HepG2 (cell line): ENCODE results near the gene RELB. TPM values are rescaled to one million over a fixed set of nuclear protein-coding genes. Genes with fewer than 3 reads are reported as not detected.

Experiments used
- BRCA1 ChIP-seq: sonication (generic); formaldehyde crosslinking; IDR thresholded peaks from 2 replicates; pipeline ENCODE4 v1.4.0; 2020; ENCODE audit warnings: missing genetic modification reagents
- GATA4 ChIP-seq: sonication (generic); IDR thresholded peaks from 2 replicates; pipeline ENCODE4 v1.6.1; 2016; ENCODE audit warnings: antibody characterized with exemption, low read depth, borderline replicate concordance
- IRX3 ChIP-seq: sonication (generic); formaldehyde crosslinking; IDR thresholded peaks from 2 replicates; pipeline ENCODE4 v1.8.1; 2023; ENCODE audit warnings: mild to moderate bottlenecking, low read depth, missing genetic modification reagents, borderline replicate concordance
- KLF12 ChIP-seq: sonication (generic); formaldehyde crosslinking; IDR thresholded peaks from 2 replicates; pipeline ENCODE4 v1.4.0; 2020; ENCODE audit warnings: missing genetic modification reagents, borderline replicate concordance
- MIXL1 ChIP-seq: IDR thresholded peaks from 2 replicates; pipeline ENCODE4 v1.6.1; 2016
- POLR2G ChIP-seq: fragments of 200-400 bp; formaldehyde crosslinking; IDR thresholded peaks from 2 replicates; pipeline ENCODE4 v1.6.1; 2018; ENCODE audit warnings: mild to moderate bottlenecking, low read depth, low read length, moderate library complexity
- RBFOX2 ChIP-seq: fragments of 200-400 bp; formaldehyde crosslinking; IDR thresholded peaks from 2 replicates; pipeline ENCODE4 v1.6.1; 2017; ENCODE audit warnings: low read depth, mild to moderate bottlenecking, low read length
- RBM22 ChIP-seq: fragments of 200-400 bp; formaldehyde crosslinking; optimal IDR thresholded peaks from 2 replicates; pipeline ENCODE3; 2017; ENCODE audit warnings: mild to moderate bottlenecking, low read length, moderate library complexity
- RBM39 ChIP-seq: fragments of 200-400 bp; formaldehyde crosslinking; IDR thresholded peaks from one replicate; pipeline ENCODE4 v1.6.1; 2018; ENCODE audit warnings: antibody characterized with exemption, mild to moderate bottlenecking, low read depth, low read length; ENCODE audit not compliant: poor library complexity, severe bottlenecking
- RNF219 ChIP-seq: sonication (generic); formaldehyde crosslinking; IDR thresholded peaks from 2 replicates; pipeline ENCODE4 v1.5.0; 2020; ENCODE audit warnings: mild to moderate bottlenecking, missing genetic modification reagents
- SCMH1 ChIP-seq: sonication (generic); formaldehyde crosslinking; IDR thresholded peaks from 2 replicates; pipeline ENCODE4 v1.9.0; 2021; ENCODE audit warnings: missing genetic modification reagents, mild to moderate bottlenecking, borderline replicate concordance
- TAF15 ChIP-seq: fragments of 200-400 bp; formaldehyde crosslinking; IDR thresholded peaks from one replicate; pipeline ENCODE4 v1.6.1; 2018; ENCODE audit warnings: mild to moderate bottlenecking, low read depth, low read length; ENCODE audit not compliant: poor library complexity, severe bottlenecking
- TERF1 ChIP-seq: sonication (generic); formaldehyde crosslinking; IDR thresholded peaks from 2 replicates; pipeline ENCODE4 v1.8.0; 2022; ENCODE audit warnings: mild to moderate bottlenecking, missing genetic modification reagents, moderate library complexity
- ZFP1 ChIP-seq: IDR thresholded peaks from 2 replicates; pipeline ENCODE4 v1.6.1; 2016
- ZHX1 ChIP-seq: sonication (generic); formaldehyde crosslinking; IDR thresholded peaks from 2 replicates; pipeline ENCODE4 v1.8.1; 2022; ENCODE audit warnings: low read depth, mild to moderate bottlenecking, missing genetic modification reagents
- ZNF142 ChIP-seq: sonication (generic); formaldehyde crosslinking; IDR thresholded peaks from 2 replicates; pipeline ENCODE4 v1.4.0; 2020; ENCODE audit warnings: missing genetic modification reagents
- ZNF256 ChIP-seq: sonication (generic); formaldehyde crosslinking; conservative IDR thresholded peaks from 2 replicates; pipeline ENCODE4 v1.4.0; 2020; ENCODE audit warnings: missing genetic modification reagents
- ZNF607 ChIP-seq: sonication (generic); formaldehyde crosslinking; IDR thresholded peaks from 2 replicates; pipeline ENCODE4 v1.5.1; 2020; ENCODE audit warnings: missing genetic modification reagents, mild to moderate bottlenecking, borderline replicate concordance
- ZSCAN12 ChIP-seq: sonication (generic); formaldehyde crosslinking; IDR thresholded peaks from 2 replicates; pipeline ENCODE4 v1.9.0; 2021; ENCODE audit warnings: mild to moderate bottlenecking, missing genetic modification reagents
- polyA plus RNA-seq, 8 experiments: library from polyadenylated mRNA; depleted of rRNA in 3 of 8; stranded (reverse) in 7 of 8; unstranded in 1 of 8; fragments of >200 nt; fragmentation: Illumina TruSeq in 4 of 8; extraction: Trizol in 4 of 8; gene quantifications; 2 replicates each; pipeline versions ENCODE4 v1.2.1 to v1.2.3, GENCODE V29; 2011 to 2016; ENCODE audit warnings: low read depth in 4 of 8, missing spikeins in 1 of 8, mixed read lengths in 1 of 8; ENCODE audit not compliant: insufficient read depth in 1 of 8
- total RNA-seq, 5 experiments: library from RNA; depleted of rRNA; stranded (reverse); fragments of >200 nt; fragmentation: Illumina TruSeq; extraction: Trizol; gene quantifications; 2 replicates each; pipeline ENCODE4 v1.2.3, GENCODE V29; 2016; ENCODE audit warnings: low read depth in 1 of 5

RELB gene
- total and polyA plus RNA-seq, 2 of the 13 experiments (the other 11 are each of a cell fraction or from before 2014, with no cell fraction given): 1.9 to 3.5 TPM

GRCh38 chr19:45071545-45071938 is 70.3 kb downstream of the RELB start (continued):
- no peak for TF ChIP-seq ZHX1
- no peak for TF ChIP-seq ZNF256 (CRISPR knock-in tag)
- TF ChIP-seq RBM39: no peak
- no peak for TF ChIP-seq RNF219 (CRISPR knock-in tag)
- TF ChIP-seq BRCA1 (CRISPR knock-in tag): no peak
- TF ChIP-seq ZNF142 (CRISPR knock-in tag): no peak
- TF ChIP-seq ZSCAN12: no peak
- TF ChIP-seq TAF15: no peak
- no peak for TF ChIP-seq RBM22
- no peak for TF ChIP-seq ZFP1 (CRISPR knock-in tag)
- TF ChIP-seq KLF12: no peak
- TF ChIP-seq MIXL1 (CRISPR knock-in tag): no peak
- no peak for TF ChIP-seq ZNF607 (CRISPR knock-in tag)
- TF ChIP-seq SCMH1 (CRISPR knock-in tag): no peak
- no peak for TF ChIP-seq IRX3
- TF ChIP-seq RBFOX2: peak; percentile 48
- 0 out of 2 replicates have a peak, but pooled peaks have one; percentile 9 for TF ChIP-seq POLR2G
- no peak for TF ChIP-seq TERF1 (CRISPR knock-in tag)
- no peak for TF ChIP-seq GATA4
- TF ChIP-seq, all 625 proteins: peak for 4
